HG02678 (cell line): ENCODE measurements around the gene SEPTIN5.
"Not testable (repeated sequence)": the region's sequence is repeated elsewhere in the genome, so short reads cannot be mapped to it uniquely, and the experiment has no call there.

Experiments
- ATAC-seq: cut with Tn5 transposase; IDR thresholded peaks from one replicate; pipeline ENCODE4 v1.9.1; 2021; ENCODE audit warnings: mild to moderate bottlenecking, moderate library complexity; ENCODE audit not compliant: unreplicated experiment

Gene SEPTIN5

GRCh38 chr22:19714312-19715187, at the start of gene SEPTIN5:
Gene SEPTIN5 (plus strand): TSS chr22:19714503. CDS start chr22:19714589, 86 bp downstream.
- ATAC-seq = no peak

- no peak for ATAC-seq
These were observed 49.1 kb upstream of the SEPTIN5 start for GRCh38 chr22:19664951-19665783.

DNA sequence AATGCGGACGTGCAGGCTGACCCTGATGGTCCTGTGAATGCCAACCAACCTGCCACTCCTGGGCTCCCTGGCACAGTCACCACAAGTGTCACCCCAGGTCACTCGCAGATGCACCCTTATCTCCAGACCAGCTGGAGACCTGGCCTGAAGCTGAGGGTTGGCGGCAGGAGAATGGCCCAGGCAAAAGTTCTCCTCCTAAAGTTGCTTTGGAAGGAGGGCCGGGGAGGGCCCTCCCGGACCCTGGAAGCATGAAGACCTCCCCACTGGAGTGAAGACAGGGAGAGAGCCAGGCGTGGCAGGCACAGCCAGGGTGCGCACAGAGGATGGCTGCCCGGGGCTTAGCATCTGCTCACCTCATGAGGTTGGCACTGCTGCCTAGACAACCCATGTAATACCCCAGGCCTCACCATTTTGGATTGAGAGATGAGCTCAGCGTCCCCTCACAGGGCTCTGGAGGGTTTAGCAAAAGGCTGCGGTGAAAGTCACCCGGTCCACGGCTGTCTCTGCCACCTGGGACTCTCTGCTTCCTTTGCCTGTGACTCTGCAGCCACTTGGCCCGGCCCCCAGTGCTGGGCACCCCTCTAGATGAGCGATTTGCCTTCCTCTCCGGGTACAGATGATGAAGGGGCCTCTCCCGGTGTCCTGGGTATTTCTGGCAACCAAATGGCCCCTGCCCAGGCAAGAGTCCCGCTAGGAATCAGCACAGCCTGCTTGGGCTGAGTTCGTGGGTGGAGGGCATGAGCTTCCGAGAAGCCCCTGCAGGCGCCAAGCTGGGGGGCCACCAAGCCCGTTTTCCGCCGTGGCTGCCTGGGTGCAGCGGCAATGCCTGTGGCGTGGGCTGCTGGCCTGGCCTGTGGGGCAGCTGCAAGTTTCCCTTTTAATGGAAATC, 48.3 kb upstream of the SEPTIN5 start:
- no peak for ATAC-seq

GRCh38 chr22:19666673-19667593, 47.4 kb upstream of the SEPTIN5 start:
- ATAC-seq = no peak

DNA sequence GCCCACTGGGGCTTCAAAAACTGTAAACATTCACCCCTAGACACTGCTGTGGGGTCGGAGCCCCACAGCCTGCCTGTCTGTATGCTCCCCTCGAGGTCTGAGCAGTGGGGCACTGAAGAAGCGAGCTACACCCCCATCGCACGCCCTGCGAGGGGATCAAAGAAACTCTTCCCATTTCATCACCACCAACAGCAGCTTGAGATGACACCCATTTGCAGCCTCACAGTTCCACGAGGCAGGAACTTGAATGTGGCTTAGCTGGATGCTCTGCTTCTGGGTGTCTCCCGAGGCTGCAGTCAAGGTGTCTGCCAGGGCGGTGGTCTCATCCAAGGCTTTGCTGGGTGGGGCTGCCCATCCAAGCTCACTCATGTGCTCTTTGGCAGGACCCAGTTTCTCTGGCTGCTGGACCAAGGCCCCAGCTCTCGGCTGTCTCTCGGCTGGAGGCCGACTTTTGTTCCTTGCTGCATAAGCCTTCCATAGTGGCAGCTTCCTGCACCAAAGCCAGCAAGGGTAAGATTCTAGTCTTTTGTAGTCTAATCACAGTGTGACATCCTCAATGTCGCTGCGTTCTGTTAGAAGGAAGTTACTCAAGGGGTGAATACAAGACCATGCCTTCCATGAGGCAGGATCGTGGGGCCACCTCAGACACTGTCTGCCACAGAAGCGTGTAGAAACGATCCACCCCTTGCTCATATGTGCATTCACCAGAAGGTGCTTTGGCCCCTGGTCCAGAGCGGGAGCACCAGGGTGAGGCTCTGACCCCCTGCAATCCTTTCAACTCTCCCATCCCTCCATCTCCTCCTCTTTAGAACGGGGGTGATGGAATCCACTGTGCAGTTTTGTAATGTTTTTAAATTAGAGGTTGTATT, 46.2 kb upstream of the SEPTIN5 start:
- no peak for ATAC-seq

DNA sequence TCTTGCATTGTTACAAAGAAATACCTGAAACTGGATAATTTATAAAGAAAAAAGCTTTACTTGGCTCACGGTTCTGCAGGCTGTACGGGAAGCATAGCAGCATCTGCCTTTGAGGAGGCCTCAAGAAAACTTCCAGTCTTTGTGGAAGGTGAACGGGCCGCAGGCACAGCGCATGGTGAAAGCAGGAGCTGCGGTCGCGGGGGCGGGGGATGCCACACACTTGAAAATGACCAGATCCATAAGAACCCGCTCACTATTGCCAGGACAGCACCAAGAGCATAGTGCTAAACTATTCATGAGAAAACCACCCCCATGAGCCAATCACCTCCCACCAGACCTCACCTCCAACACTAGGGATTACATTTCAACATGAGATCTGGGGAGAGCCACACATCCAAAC, 45.6 kb upstream of the SEPTIN5 start:
- ATAC-seq = no peak

GRCh38 chr22:19669570-19669969, 44.7 kb upstream of the SEPTIN5 start:
- ATAC-seq = no peak

DNA sequence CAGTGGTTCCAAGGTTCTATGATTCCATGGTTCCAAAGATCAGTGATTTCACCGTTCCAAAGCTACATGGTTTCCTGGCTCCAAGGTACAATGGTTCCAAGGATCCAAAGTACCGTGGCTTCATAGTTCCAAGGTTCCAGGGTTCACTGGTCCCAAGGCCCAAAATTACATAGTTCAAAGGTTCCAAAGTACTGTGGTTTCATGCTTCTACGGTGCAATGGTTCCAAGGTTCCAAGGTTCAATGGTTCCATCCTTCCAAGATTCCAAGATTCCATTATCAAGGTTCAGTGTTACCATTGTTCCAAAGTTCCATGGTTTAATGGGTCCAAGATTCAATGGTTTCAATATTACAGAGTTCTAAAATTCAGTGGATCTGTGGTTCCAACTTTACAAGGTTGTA, 43.0 kb upstream of the SEPTIN5 start:
- no peak for ATAC-seq

DNA sequence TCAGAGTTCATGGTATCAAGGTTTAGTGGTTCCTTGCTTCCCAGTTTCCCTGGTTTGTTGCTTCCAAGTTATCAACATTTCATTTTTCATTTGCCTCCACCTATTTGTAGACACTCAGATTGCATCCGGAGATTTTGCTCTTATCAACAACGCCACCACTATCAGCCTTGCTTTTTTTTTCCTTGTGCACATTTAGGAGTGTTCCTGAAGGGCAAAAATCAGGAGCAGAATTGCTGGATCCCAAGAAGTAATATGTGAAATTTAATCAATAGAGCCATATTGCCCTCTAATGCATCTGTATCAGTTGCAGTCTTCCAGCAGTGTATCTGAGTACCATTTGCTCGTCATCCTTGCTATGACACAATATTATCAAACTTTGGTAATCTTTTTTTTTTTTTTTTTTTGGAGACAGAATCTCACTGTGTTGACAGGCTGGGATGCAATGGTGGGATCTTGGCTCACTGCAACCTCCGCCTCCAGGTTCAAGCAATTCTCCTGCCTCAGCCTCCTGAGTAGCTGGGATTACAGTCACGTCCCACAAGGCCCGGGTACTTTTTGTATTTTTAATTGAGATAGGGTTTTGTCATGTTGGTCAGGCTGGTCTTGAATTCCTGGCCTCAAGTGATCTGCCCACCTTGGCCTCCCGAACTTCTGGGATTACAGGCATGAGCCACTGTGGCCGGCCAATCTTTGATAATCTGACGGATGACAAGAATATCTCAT, 42.1 kb upstream of the SEPTIN5 start:
- no peak for ATAC-seq

- ATAC-seq = no peak
These were observed 40.6 kb upstream of the SEPTIN5 start for GRCh38 chr22:19673660-19674059.

- no peak for ATAC-seq
These were observed 40.0 kb upstream of the SEPTIN5 start for GRCh38 chr22:19674129-19674928.

DNA sequence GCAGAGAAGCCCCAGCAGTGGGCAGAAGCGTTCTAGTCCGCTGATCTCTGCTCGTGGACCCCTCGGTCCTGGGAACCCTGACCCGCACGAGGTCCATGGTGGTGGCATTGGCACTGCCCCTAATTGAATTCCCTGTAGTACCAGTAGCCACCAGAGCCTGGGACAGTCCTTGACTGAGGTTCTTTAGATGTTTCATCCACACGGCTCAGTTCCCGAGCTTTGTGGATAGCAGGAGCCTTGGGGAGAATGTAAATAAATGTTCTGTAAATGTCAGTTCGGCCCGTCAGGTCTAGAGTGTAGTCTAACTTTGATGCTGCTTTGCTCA, 39.4 kb upstream of the SEPTIN5 start:
- no peak for ATAC-seq

GRCh38 chr22:19675428-19675827, 38.9 kb upstream of the SEPTIN5 start:
- ATAC-seq = no peak

GRCh38 chr22:19676437-19676836, 37.9 kb upstream of the SEPTIN5 start:
- ATAC-seq = not testable (repeated sequence)

DNA sequence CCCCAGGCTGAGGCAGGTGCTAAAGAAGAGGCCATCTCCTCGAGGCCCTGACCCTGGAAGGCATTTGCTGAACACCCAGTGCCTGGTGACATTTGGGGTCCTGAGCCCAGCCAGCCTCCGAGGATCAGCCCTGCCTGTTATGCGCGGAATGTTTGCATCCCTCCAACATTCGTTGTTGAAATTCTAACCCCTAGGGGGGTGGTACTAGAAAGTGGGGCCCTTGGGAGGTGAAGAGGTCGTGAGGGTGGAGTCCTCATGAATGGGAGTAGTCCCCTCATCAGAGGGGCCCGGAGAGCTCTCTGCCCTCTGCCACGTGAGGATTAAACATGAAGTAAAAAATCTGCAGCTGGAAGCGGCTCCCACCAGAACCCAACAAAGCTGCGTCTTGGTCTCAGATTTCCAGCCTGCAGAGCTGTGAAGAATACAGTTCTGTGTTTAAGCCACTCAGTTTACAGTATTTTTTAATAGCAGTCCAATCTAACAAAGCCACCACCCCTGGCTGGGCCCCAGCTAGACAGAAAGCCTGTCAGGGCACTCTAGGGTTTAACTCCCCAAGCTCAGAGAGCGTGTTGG, 35.3 kb upstream of the SEPTIN5 start:
- ATAC-seq = no peak

- ATAC-seq = no peak
These were observed 34.7 kb upstream of the SEPTIN5 start for GRCh38 chr22:19679522-19680101.
